HG02571 (cell line): Measurements from ENCODE around the gene USP38.
"Not testable (repeated sequence)": the region's sequence is repeated elsewhere in the genome, so short reads cannot be mapped to it uniquely, and the experiment has no call there.

Experiments
- ATAC-seq: cut with Tn5 transposase; IDR thresholded peaks from one replicate; pipeline ENCODE4 v1.9.1; 2021; ENCODE audit warnings: mild to moderate bottlenecking, moderate library complexity; ENCODE audit not compliant: unreplicated experiment

The USP38 gene, protein sequence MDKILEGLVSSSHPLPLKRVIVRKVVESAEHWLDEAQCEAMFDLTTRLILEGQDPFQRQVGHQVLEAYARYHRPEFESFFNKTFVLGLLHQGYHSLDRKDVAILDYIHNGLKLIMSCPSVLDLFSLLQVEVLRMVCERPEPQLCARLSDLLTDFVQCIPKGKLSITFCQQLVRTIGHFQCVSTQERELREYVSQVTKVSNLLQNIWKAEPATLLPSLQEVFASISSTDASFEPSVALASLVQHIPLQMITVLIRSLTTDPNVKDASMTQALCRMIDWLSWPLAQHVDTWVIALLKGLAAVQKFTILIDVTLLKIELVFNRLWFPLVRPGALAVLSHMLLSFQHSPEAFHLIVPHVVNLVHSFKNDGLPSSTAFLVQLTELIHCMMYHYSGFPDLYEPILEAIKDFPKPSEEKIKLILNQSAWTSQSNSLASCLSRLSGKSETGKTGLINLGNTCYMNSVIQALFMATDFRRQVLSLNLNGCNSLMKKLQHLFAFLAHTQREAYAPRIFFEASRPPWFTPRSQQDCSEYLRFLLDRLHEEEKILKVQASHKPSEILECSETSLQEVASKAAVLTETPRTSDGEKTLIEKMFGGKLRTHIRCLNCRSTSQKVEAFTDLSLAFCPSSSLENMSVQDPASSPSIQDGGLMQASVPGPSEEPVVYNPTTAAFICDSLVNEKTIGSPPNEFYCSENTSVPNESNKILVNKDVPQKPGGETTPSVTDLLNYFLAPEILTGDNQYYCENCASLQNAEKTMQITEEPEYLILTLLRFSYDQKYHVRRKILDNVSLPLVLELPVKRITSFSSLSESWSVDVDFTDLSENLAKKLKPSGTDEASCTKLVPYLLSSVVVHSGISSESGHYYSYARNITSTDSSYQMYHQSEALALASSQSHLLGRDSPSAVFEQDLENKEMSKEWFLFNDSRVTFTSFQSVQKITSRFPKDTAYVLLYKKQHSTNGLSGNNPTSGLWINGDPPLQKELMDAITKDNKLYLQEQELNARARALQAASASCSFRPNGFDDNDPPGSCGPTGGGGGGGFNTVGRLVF

DNA sequence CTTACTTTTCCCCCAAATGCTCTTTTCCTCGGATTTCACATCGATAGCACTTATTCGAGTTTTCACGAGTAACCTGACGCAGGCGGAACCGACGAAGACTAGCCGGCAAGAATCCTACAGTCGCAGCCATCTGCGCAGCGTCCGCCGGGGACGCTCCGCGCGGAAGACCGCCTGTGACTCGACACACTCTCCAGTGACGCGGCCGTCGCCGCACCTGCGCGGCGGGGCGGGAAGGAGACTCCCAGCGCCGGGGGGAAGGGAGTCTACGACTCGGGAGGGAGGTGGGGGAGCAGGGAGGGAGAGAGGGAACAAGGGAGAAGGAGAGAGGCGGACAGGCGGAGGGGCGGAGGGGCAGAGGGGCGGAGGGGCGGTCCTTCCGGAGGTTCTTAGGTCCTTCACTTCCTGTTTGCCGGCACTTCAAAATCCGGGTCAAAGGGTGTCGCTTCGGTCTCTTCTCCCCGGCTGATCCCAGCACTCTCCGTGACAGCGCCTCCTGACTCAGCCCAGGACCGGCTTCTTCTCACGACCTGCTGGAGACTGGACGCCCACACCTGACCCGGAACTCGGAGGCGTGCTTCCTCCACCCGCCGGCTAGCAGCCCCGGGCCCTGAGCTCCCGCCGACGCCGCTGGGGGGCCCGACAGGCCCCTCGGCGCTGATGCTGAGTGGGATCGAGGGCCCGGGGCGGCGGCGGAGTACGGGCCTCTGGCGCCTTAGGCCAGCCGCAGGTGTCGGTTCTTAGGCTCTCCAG lies at the start of gene USP38:
Gene USP38, plus strand, starts transcription at position 415 of the 750 bp plus-strand sequence. CDS start 534 bp downstream, outside the sequence.
- peak; percentile 80 for ATAC-seq

DNA sequence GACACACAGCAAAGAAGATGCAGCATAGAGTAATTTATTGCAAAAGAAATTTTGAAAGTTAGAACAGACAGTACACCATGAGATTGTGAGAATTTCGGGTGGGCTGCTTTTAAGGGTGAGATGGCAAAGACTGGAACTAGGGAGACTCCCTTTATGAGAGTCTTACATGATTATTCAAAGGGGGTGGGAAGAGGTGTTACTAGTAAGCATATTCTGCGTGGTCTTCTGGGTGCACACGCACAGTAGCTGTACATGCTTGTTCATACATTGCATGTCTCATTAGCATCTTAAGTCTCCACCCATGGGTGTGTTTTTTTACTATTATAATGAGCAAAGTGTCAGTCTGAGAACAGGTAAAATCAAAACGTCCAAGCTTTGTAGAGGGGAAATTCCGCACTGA lies 49.4 kb upstream of the USP38 start:
- no peak for ATAC-seq

GRCh38 chr4:143140696-143141095 lies 44.0 kb upstream of the USP38 start:
- no peak for ATAC-seq

DNA sequence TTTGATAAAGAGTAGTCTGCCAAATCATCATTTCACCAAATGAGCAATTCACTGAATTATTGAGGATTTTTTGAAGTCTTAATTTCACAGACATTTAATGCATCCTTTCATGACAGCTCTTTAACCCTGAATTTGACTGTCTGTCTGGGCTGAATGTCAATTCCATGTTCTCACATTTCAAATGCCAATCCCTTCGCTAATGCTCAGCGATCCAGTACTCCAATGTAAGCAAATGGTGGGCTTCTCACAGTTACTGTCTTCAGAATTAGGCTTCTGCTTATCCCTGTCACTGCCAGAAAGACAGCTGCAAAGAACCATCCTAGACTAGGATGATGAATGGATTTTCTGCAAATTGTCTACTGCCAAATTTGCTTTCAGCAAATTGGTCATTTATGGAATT lies 36.2 kb upstream of the USP38 start:
- no peak for ATAC-seq

GRCh38 chr4:143156853-143157252 lies 27.9 kb upstream of the USP38 start:
- no peak for ATAC-seq

GRCh38 chr4:143163614-143164013 lies 21.1 kb upstream of the USP38 start:
- no peak for ATAC-seq

GRCh38 chr4:143166722-143167121 lies 18.0 kb upstream of the USP38 start:
- not testable (repeated sequence) for ATAC-seq

GRCh38 chr4:143178923-143179322 lies 5.8 kb upstream of the USP38 start:
- ATAC-seq, result no peak

- no peak for ATAC-seq
Measured at GRCh38 chr4:143183513-143184216, 1.1 kb upstream of the USP38 start.

DNA sequence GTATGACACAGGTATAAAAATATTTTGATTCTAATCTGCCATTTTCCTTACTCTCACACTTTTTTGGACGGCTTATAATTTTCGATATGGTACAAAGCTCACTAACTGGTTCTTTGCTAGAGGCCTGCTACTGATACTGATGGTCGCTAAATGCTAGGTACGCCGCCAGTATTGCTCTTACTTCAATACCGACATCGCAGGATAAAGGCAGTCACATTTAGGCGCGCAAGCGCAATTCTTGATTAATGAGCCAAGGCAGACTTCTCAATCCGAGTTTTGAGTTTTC lies 557 bp upstream of the USP38 start:
- peak; percentile 22 for ATAC-seq

- ATAC-seq, result peak; percentile 21
Measured at GRCh38 chr4:143185253-143186107, 763 bp downstream of the USP38 start.

GRCh38 chr4:143186212-143186611 lies 1.5 kb downstream of the USP38 start:
- no peak for ATAC-seq

GRCh38 chr4:143186649-143187048 lies 1.9 kb downstream of the USP38 start:
- no peak for ATAC-seq

DNA sequence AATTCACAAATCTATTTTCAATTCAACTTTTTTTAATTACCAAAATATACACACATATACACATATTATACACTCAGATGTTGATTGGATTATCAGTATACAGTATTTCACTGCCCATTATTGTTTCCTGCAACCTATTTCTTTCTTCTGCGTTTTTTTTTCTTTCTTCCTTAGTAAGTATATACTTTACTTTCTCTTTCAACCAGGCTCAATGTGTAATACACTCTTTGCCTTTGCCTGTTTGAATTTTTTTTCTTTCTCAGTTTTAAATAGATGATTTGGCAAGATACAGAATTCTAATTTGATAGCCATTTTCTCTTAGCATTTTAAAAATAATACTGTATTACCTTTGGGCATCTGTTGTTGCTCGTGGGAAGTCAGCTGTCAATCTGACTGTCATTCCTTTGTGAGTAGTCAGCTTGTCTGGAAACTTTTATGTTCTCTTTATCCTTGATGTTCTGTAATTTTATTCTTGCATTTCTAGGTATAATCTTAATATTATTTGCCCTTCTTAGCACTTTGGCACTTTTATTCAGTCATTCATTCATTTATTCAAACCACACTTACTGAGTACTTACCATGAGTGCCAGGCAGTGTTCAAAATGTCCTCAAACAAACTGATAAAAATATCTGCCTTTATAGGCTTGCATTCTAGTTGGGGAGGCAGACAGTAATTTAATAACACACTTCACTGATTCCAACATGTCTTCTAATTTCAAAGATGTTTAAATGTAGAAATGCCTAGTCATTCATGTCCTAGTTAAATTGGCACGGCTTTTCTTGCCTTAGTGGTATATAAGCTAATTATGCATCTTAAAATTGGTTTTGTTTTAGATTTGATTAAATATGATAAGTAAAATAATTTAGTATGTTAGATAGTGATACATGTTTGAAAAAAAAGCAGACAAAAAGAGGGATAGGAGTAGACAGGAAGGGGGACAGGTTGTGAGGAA lies 3.7 kb downstream of the USP38 start:
- ATAC-seq, result no peak

GRCh38 chr4:143189528-143189927 lies 4.8 kb downstream of the USP38 start:
- ATAC-seq, result no peak

GRCh38 chr4:143195581-143195980 lies 10.9 kb downstream of the USP38 start:
- no peak for ATAC-seq

- no peak for ATAC-seq
Measured at GRCh38 chr4:143196323-143196722, 11.6 kb downstream of the USP38 start.

DNA sequence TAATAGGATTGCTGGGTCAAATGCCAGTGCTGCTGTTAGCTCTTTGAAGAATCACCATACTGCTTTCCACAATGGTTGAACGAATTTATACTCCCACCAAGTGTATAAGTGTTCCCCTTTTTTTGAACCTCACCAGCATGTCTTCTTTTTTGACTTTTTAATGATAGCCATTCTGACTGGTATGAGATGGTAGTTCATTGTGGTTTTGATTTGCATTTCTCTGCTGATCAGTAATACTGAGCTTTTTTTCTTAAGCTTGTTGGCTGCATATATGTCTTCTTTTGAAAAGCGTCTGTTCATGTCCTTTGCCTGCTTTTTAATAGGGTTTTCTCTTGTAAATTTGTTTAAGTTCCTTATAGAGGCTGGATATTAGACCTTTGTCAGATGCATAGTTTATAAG lies 14.8 kb downstream of the USP38 start:
- ATAC-seq, result no peak
